ENCODE measurements around the gene CASP4. TPM values are rescaled to one million over a fixed set of nuclear protein-coding genes. Genes with fewer than 3 reads are reported as not detected.
A peak's percentile ranks its signal among the peaks of the same experiment; 100 is the strongest.

CASP4 gene
- total and polyA plus RNA-seq, 4 donors: 15.5 to 39.0 (median 22.7) TPM

DNA sequence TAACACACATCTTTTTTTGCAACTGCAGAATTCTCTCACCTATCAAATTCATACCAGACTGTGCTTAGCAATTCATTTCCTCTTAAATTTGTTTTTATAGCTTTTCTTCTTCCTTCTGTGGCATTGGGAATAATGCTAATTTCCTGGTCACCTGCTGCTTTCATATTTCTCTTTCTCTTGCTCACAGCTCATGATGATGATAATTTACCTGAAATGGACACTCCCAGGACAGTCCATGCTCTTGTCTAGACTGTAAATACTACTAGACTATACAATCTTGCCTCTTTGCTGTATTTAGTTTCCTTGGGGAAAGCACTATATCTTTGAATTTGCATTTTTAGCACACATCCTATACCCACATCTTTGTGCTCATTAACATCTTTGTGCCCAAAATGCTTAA lies 39.1 kb upstream of the CASP4 start:
- Histone ChIP-seq H3K27ac (ENCODE audit: low read depth in 1 of 2, low read length in 2 of 2) (no peak overlapping the region), H3K4me1 (ENCODE audit: control insufficient read depth in 4 of 4, insufficient read depth in 4 of 4, low read length in 3 of 4) (no peaks in the 10 kb centered on the region), H3K9ac (ENCODE audit: low read depth in 1 of 2, low read length in 2 of 2) (no peak overlapping the region), H3K4me3 (ENCODE audit: low read depth in 1 of 3, low read length in 3 of 3) (no peak overlapping the region), H3K9me3 (ENCODE audit: control insufficient read depth in 4 of 4, low read length in 3 of 4) (no peaks in the 10 kb centered on the region), H3K27me3 (ENCODE audit: control insufficient read depth in 4 of 4, insufficient read depth in 4 of 4, low read length in 3 of 4) (no peaks in the 10 kb centered on the region), H3K36me3 (ENCODE audit: control insufficient read depth in 4 of 4, insufficient read depth in 3 of 4, low read depth in 1 of 4, low read length in 3 of 4) (no peaks in the 10 kb centered on the region)
- no peak for DNase-seq (ENCODE audit: low spot score)
- no peak for TF ChIP-seq RAD21 (IDR thresholded peaks at IDR 0.05)
- TF ChIP-seq HNF4G (IDR thresholded peaks at IDR 0.05): no peak
- TF ChIP-seq EGR1 (IDR thresholded peaks at IDR 0.05; ENCODE audit: low read depth in 2 of 2): no peak
- no peak for TF ChIP-seq SP1 (IDR thresholded peaks at IDR 0.05)
- TF ChIP-seq, protein P1, sequence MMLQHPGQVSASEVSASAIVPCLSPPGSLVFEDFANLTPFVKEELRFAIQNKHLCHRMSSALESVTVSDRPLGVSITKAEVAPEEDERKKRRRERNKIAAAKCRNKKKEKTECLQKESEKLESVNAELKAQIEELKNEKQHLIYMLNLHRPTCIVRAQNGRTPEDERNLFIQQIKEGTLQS (IDR thresholded peaks at IDR 0.05): no peak
- TF ChIP-seq, protein P2, sequence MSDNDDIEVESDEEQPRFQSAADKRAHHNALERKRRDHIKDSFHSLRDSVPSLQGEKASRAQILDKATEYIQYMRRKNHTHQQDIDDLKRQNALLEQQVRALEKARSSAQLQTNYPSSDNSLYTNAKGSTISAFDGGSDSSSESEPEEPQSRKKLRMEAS (IDR thresholded peaks at IDR 0.05): no peak
- TF ChIP-seq CTCF (IDR thresholded peaks at IDR 0.05; ENCODE audit: low read depth, low read length, missing input control): no peak
- TF ChIP-seq NR2F2 (IDR thresholded peaks at IDR 0.05): no peak
- TF ChIP-seq REST (IDR thresholded peaks at IDR 0.05): no peak
- TF ChIP-seq GABPA (IDR thresholded peaks at IDR 0.05 in 1 of 2, conservative IDR thresholded peaks at IDR 0.05 in 1 of 2): no peak
- no peak for TF ChIP-seq RXRA (IDR thresholded peaks at IDR 0.05)
- TF ChIP-seq HNF4A (conservative IDR thresholded peaks at IDR 0.05): no peak

- no peak overlapping the region for H3K4me3 ChIP-seq (ENCODE audit: low read depth in 1 of 3, low read length in 3 of 3)
- no peaks in the 10 kb centered on the region for H3K4me1 ChIP-seq (ENCODE audit: control insufficient read depth in 4 of 4, insufficient read depth in 4 of 4, low read length in 3 of 4)
- TF ChIP-seq FOXA2 (IDR thresholded peaks at IDR 0.05): no peak
- H3K9me3 ChIP-seq (ENCODE audit: control insufficient read depth in 4 of 4, low read length in 3 of 4): no peaks in the 10 kb centered on the region
- WGBS: 82% methylated on average over 3 of the region's 3 CpGs
- no peak overlapping the region for H3K9ac ChIP-seq (ENCODE audit: low read depth in 1 of 2, low read length in 2 of 2)
- H3K36me3 ChIP-seq (ENCODE audit: control insufficient read depth in 4 of 4, insufficient read depth in 3 of 4, low read depth in 1 of 4, low read length in 3 of 4): no peaks in the 10 kb centered on the region
- H3K27ac ChIP-seq (ENCODE audit: low read depth in 1 of 2, low read length in 2 of 2): no peak overlapping the region
- no peaks in the 10 kb centered on the region for H3K27me3 ChIP-seq (ENCODE audit: control insufficient read depth in 4 of 4, insufficient read depth in 4 of 4, low read length in 3 of 4)
- no peak for DNase-seq (ENCODE audit: low spot score)
These were observed 37.1 kb upstream of the CASP4 start for GRCh38 chr11:105005451-105005845.

DNA sequence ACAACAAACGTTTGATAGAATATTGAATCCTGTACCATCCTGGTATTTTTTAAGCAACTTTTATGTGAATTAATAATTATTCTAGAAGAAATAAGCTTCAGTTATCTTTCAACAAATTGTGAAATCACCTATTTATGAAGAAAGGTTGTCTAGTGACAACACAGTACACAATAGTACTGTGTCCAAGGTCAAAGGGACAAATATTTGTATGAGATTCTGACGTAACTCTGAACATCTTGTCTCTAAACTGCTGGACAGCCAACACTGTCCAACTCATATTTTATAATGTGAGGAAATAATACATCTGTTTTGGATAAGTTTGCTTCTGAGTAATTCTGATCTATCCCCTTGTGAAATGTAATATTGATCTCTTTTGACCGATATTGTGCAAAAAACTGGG lies 35.6 kb upstream of the CASP4 start:
- Histone ChIP-seq H3K36me3 (ENCODE audit: control insufficient read depth in 4 of 4, insufficient read depth in 3 of 4, low read depth in 1 of 4, low read length in 3 of 4) (no peaks in the 10 kb centered on the region), H3K27ac (ENCODE audit: low read depth in 1 of 2, low read length in 2 of 2) (no peak overlapping the region), H3K9ac (ENCODE audit: low read depth in 1 of 2, low read length in 2 of 2) (no peak overlapping the region), H3K9me3 (ENCODE audit: control insufficient read depth in 4 of 4, low read length in 3 of 4) (no peaks in the 10 kb centered on the region), H3K4me3 (ENCODE audit: low read depth in 1 of 3, low read length in 3 of 3) (no peak overlapping the region), H3K4me1 (ENCODE audit: control insufficient read depth in 4 of 4, insufficient read depth in 4 of 4, low read length in 3 of 4) (no peaks in the 10 kb centered on the region), H3K27me3 (ENCODE audit: control insufficient read depth in 4 of 4, insufficient read depth in 4 of 4, low read length in 3 of 4) (no peaks in the 10 kb centered on the region)
- 40% methylated on average over 3 of the region's 3 CpGs for WGBS
- TF ChIP-seq HNF4A (conservative IDR thresholded peaks at IDR 0.05): peak; percentile 26 to 28
- TF ChIP-seq TAF1 (conservative IDR thresholded peaks at IDR 0.05): no peak
- TF ChIP-seq REST (IDR thresholded peaks at IDR 0.05): peak; percentile 69
- DNase-seq (ENCODE audit: low spot score): no peak
